Keratinocyte (primary cell): ENCODE data around the gene SOWAHA.

ENCODE experiments used
- EZH2 ChIP-seq: IDR thresholded peaks from one replicate; pipeline ENCODE4 v1.6.1; 2012; ENCODE audit warnings: inconsistent platforms, mild to moderate bottlenecking, low read length, moderate library complexity
- TF ChIP-seq, protein P1 (sequence below), 3 experiments: IDR thresholded peaks in 1 of 3; conservative IDR thresholded peaks in 1 of 3; optimal IDR thresholded peaks in 1 of 3; 2 replicates in 2 of 3; 3 replicates in 1 of 3; pipeline versions ENCODE3 to v1.5.1; 2011; ENCODE audit warnings: low read length in 3 of 3, mild to moderate bottlenecking in 3 of 3, moderate library complexity in 2 of 3, control low read depth in 1 of 3, inconsistent platforms in 1 of 3; ENCODE audit not compliant: insufficient read depth in 2 of 3; ENCODE audit errors: extremely low read depth in 1 of 3

DNA sequence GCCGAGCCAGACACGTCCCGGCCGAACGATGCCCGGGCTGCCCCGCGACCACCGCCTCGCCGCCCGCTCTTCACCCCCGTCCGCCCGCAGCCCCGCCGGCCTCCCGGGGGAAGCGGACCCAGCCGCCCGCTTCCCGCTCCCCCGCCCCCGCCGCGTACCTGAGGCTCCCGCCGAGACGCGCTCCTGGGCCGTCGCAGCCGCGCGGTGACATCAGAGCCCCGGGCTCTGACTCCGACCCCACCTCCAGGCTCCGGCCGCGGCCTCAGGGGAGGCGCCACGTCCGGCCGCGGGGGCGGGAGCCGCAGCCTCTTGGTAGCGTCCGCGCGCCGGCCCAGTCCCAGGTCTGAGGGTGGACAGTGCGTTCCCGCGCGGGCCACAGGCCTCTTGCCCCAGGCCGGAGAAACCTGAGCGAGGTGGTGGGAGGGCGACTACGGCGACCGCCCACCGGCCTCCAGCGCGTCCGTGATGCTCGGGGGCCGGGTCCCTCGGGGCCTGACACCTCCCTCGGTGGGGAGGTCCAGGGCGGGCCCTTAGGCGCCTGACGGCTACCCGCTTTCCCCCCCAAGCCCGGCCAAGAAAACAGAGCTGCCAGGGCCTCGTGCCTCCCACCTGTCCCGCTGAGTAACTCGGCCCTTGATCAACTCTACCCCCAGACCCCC, 17.5 kb downstream of the SOWAHA start, which contains the start of gene SHROOM1:
- TF ChIP-seq, protein P1, sequence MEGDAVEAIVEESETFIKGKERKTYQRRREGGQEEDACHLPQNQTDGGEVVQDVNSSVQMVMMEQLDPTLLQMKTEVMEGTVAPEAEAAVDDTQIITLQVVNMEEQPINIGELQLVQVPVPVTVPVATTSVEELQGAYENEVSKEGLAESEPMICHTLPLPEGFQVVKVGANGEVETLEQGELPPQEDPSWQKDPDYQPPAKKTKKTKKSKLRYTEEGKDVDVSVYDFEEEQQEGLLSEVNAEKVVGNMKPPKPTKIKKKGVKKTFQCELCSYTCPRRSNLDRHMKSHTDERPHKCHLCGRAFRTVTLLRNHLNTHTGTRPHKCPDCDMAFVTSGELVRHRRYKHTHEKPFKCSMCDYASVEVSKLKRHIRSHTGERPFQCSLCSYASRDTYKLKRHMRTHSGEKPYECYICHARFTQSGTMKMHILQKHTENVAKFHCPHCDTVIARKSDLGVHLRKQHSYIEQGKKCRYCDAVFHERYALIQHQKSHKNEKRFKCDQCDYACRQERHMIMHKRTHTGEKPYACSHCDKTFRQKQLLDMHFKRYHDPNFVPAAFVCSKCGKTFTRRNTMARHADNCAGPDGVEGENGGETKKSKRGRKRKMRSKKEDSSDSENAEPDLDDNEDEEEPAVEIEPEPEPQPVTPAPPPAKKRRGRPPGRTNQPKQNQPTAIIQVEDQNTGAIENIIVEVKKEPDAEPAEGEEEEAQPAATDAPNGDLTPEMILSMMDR (optimal IDR thresholded peaks at IDR 0.05 in 1 of 3, IDR thresholded peaks at IDR 0.05 in 1 of 3, conservative IDR thresholded peaks at IDR 0.05 in 1 of 3; ENCODE audit: extremely low read depth in 1 of 3, insufficient read depth in 2 of 3, low read length in 3 of 3) = no peak
- no peak for TF ChIP-seq EZH2
